ENCODE data around the gene PLD3.

GRCh38 chr19:40381321-40381720, 32.8 kb downstream of the PLD3 start:
- TF ChIP-seq CTCF (IDR thresholded peaks at IDR 0.05) (no peak), POLR2A (IDR thresholded peaks at IDR 0.05) (no peak)

Data from body of pancreas (tissue), 4 donors.